RWPE1 (cell line): ENCODE data around the gene AGBL1.
A peak's percentile ranks its signal among the peaks of the same experiment; 100 is the strongest.

Experiments
- CTCF ChIA-PET: fragments of 350-600 bp; sonication (Branson Sonifier 250); formaldehyde crosslinking; extraction: SDS; loops from one replicate; lab custom pipeline; 2021; lab: Yijun Ruan, JAX
- POLR2A ChIA-PET: fragments of 400-600 bp; formaldehyde crosslinking; extraction: SDS; loops from one replicate; lab custom pipeline; 2020; ENCODE audit warnings: antibody characterized with exemption; ENCODE audit not compliant: low non-redundant PET; lab: Yijun Ruan, JAX
- DNase-seq: peaks from one replicate; pipeline ENCODE4 v3.0.0; 2012; ENCODE audit warnings: low spot score
- H3K27ac ChIP-seq: fragments of 450-650 bp; 2 replicates; pipeline ENCODE4 v1.5.1; 2017
- CTCF ChIP-seq: fragments of 450-650 bp; conservative IDR thresholded peaks from 2 replicates; pipeline ENCODE4 v1.5.1; 2017; ENCODE audit warnings: low read depth, mild to moderate bottlenecking

The AGBL1 gene

GRCh38 chr15:86259589-86259988, 179.9 kb downstream of the AGBL1 start:
- DNase-seq: no peak
- no peak overlapping the region for H3K27ac ChIP-seq
- TF ChIP-seq CTCF: no peak
- ChIA-PET POLR2A (no interaction called here), CTCF (no interaction called here)

GRCh38 chr15:86263230-86263629, 183.6 kb downstream of the AGBL1 start:
- H3K27ac ChIP-seq: no peak overlapping the region
- ChIA-PET CTCF (interaction anchor here (0.6 kb wide), 1 partner anchor 489 kb away, joined by 5 read pairs; no protein-coding TSS in a partner anchor), POLR2A (no interaction called here)
- TF ChIP-seq CTCF: no peak
- DNase-seq: no peak

GRCh38 chr15:86266896-86267484, 187.3 kb downstream of the AGBL1 start:
- ChIA-PET CTCF (no interaction called here), POLR2A (no interaction called here)
- H3K27ac ChIP-seq: no peak overlapping the region
- no peak for DNase-seq
- no peak for TF ChIP-seq CTCF

GRCh38 chr15:86267892-86268291, 188.2 kb downstream of the AGBL1 start:
- CTCF ChIA-PET: no interaction called here
- TF ChIP-seq CTCF: no peak
- H3K27ac ChIP-seq: no peak overlapping the region
- DNase-seq: peak; percentile 57
- POLR2A ChIA-PET: no interaction called here

DNA sequence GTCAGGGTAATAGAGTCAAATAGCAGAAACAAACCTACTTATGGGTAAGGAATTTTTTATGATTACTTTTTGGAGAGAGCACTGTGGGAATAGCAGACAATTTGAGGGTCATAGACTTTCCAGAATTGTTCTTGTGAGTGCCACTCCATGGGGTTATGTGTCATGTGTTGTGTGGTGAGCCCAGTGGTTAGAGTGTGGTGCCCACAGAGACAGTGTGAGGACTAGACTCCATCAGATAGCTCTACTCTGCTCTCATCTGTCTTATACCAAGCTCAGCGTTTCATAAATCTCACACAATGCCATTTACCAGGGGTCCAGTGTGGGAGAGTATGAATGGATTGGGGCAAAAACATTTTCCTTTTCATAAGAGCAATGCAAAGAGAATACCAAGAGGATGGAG, 188.9 kb downstream of the AGBL1 start:
- no peak for DNase-seq
- ChIA-PET CTCF (interaction anchor here (0.7 kb wide), 1 partner anchor 828 kb away, joined by 3 read pairs; no protein-coding TSS in a partner anchor), POLR2A (no interaction called here)
- TF ChIP-seq CTCF: no peak
- H3K27ac ChIP-seq: no peak overlapping the region

DNA sequence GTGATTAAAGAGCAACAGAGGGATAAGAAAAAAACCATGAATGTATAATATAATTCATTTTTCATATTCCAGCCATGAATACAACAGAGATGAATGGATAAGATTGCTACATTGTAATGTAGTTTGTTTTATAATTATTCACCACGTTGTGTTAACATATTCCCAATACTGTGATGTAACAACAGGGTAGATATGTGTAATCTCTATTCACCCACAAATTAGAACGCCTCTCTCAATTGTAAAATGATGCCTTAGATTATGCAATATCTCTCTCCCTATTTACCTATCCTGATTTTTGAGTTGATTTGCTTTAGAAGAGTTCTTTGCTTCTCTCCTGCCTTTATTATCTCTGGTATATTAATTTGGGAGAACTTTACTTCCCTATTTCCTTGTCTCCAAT, 193.6 kb downstream of the AGBL1 start:
- no peak overlapping the region for H3K27ac ChIP-seq
- TF ChIP-seq CTCF: no peak
- POLR2A ChIA-PET: no interaction called here
- DNase-seq: no peak
- CTCF ChIA-PET: interaction anchor here (0.6 kb wide), 1 partner anchor 626 kb away, joined by 4 read pairs; no protein-coding TSS in a partner anchor
